Right atrium auricular region (tissue), 2 donors: ENCODE results near the gene RFPL1. TPM values are rescaled to one million over a fixed set of nuclear protein-coding genes. Genes with fewer than 3 reads are reported as not detected.
A peak's percentile ranks its signal among the peaks of the same experiment; 100 is the strongest.

Experiments used
- DNase-seq: peaks from one replicate; pipeline ENCODE4 v3.0.0-alpha.2; 2019; ENCODE audit warnings: low spot score
- H3K27ac ChIP-seq, 2 donors: fragments of 200-600 bp; sonication (generic); 1 replicate in 1 of 2; 2 replicates in 1 of 2; pipeline ENCODE4 v1.5.1; 2016 to 2019
- H3K27me3 ChIP-seq, 2 donors: fragments of 200-600 bp; sonication (generic); one replicate each; pipeline versions ENCODE4 v1.5.1 to v1.6.0; 2017 to 2019
- H3K36me3 ChIP-seq: fragments of 200-600 bp; sonication (generic); one replicate; pipeline ENCODE4 v1.5.1; 2016
- H3K4me1 ChIP-seq, 2 donors: fragments of 200-600 bp; sonication (generic); one replicate each; pipeline versions ENCODE4 v1.5.1 to v1.6.0; 2017 to 2019
- H3K4me3 ChIP-seq, 2 donors: fragments of 200-600 bp; sonication (generic); 1 replicate in 1 of 2; 2 replicates in 1 of 2; pipeline ENCODE4 v1.5.1; 2017 to 2019; ENCODE audit warnings: mild to moderate bottlenecking in 1 of 2, moderate library complexity in 1 of 2
- H3K9me3 ChIP-seq, 2 donors: fragments of 200-600 bp; sonication (generic); one replicate each; pipeline ENCODE4 v1.5.1; 2019
- CTCF ChIP-seq, 2 donors: fragments of 200-600 bp; sonication (generic); IDR thresholded peaks; one replicate each; pipeline ENCODE4 v1.5.1; 2019; ENCODE audit warnings: antibody characterized with exemption in 2 of 2
- total RNA-seq, 2 donors: library from RNA; depleted of rRNA; stranded (reverse); fragments of >200 nt; gene quantifications; one replicate each; pipeline ENCODE4 v1.1.0, GENCODE V29; 2016

The RFPL1 gene
- total RNA-seq, 2 donors from 2014 or later = not detected

DNA sequence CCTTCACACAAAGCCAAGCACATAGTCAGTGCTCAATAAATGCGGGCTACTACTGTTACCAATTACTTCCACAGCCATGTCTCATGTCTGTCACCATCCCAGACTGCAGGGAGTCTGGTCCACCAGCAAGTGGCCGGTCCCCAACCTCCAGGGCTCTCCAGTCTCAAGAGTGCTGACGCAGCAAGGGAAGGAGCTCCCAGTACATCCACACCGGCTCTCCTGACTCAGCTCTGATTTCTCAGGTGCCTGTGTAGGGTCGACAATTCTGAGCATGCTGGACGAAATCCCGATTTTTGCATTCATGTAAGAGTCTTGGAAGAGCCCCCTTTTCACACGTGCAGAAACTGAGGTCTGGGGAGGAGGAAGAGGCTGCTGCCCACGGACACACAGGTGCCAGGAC lies 31.4 kb downstream of the RFPL1 start:
- H3K36me3 ChIP-seq = no peaks in the 10 kb centered on the region
- H3K27ac ChIP-seq = no peak overlapping the region
- no peak for TF ChIP-seq CTCF (IDR thresholded peaks at IDR 0.05)
- no peaks in the 10 kb centered on the region for H3K9me3 ChIP-seq
- no peak for DNase-seq
- peaks cover 0 to 9% of the 10 kb centered on the region in 2 donors for H3K27me3 ChIP-seq
- H3K4me1 ChIP-seq = peaks cover 0 to 11% of the 10 kb centered on the region in 2 donors
- no peak overlapping the region for H3K4me3 ChIP-seq

DNA sequence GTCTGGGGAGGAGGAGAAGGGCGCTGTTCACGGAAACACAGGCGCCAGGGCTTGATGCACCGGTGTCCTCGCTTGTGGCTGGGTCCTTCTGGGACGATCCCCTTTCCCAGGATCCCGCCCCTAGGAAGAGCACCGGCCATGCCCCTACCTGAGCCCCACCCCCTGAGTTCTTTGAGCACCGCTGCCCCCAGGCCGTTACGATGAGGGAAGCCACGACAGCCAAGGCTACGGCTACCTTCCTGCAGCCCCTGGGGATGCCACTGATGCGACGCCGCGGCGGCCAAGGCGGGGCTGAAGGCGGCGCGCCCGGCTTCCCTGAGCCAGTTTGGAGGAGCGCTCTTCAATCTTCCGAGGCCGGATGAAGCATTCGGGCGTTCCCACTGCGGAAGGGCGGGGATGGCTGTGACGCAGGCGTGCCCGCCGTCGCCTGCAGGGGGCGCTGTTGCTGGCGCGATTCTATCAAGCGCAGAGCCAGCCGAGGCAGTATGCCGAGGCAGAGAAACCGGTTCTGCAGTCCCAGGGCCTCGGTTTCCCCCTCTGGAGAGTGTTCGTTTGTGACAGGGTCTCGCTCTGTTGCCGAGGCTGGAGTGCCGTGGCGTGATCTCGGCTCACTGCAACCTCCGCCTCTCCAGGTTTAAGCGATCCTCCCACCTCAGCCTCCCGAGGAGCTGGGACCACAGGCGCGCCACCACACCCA lies 31.9 kb downstream of the RFPL1 start:
- peak overlapping the region in 1 of 2 donors; percentile 33 for H3K4me3 ChIP-seq
- H3K9me3 ChIP-seq = no peaks in the 10 kb centered on the region
- H3K27ac ChIP-seq = no peak overlapping the region
- H3K27me3 ChIP-seq = peaks cover 0 to 9% of the 10 kb centered on the region in 2 donors
- H3K4me1 ChIP-seq = peaks cover 0 to 11% of the 10 kb centered on the region in 2 donors
- TF ChIP-seq CTCF (IDR thresholded peaks at IDR 0.05) = peak; percentile 79 to 87
- no peaks in the 10 kb centered on the region for H3K36me3 ChIP-seq
- DNase-seq = peak; percentile 68

DNA sequence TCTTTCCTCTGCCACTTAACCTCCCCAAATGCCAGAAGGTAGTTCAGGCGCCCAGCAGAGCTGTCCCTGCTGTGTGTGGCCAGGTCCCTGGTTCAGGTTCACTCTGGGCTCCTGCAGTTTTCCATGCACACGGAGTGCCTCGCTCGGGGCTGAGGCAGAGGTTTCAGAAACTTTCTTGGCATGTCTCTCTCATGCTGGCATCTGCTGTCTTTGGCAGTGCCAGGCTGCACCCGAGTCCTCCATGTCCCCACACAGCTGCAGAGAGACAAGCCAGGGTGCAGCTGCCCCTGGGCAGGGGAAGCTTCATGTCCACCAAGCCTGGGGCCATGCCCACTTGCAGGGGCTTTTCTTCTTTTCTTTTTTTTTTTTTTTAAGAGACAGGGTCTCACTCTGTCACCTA lies 34.6 kb downstream of the RFPL1 start:
- H3K36me3 ChIP-seq = no peaks in the 10 kb centered on the region
- no peak for DNase-seq

GRCh38 chr22:29475550-29475949 lies 37.2 kb downstream of the RFPL1 start:
- H3K36me3 ChIP-seq = no peaks in the 10 kb centered on the region
- no peak overlapping the region for H3K27ac ChIP-seq
- no peak overlapping the region for H3K4me3 ChIP-seq
- peaks cover 0 to 13% of the 10 kb centered on the region in 2 donors for H3K4me1 ChIP-seq
- no peak for DNase-seq
- peaks cover 11 to 15% of the 10 kb centered on the region in 2 donors for H3K27me3 ChIP-seq
- TF ChIP-seq CTCF (IDR thresholded peaks at IDR 0.05) = no peak
- H3K9me3 ChIP-seq = no peaks in the 10 kb centered on the region

More for the DNA sequence above, 34.6 kb downstream of the RFPL1 start:
- H3K27me3 ChIP-seq = peaks cover 0 to 9% of the 10 kb centered on the region in 2 donors
- H3K4me1 ChIP-seq = peaks cover 0 to 11% of the 10 kb centered on the region in 2 donors
- H3K9me3 ChIP-seq = no peaks in the 10 kb centered on the region
- no peak for TF ChIP-seq CTCF (IDR thresholded peaks at IDR 0.05)
- no peak overlapping the region for H3K27ac ChIP-seq
- no peak overlapping the region for H3K4me3 ChIP-seq

GRCh38 chr22:29476116-29476515 lies 37.7 kb downstream of the RFPL1 start:
- no peaks in the 10 kb centered on the region for H3K9me3 ChIP-seq
- H3K36me3 ChIP-seq = no peaks in the 10 kb centered on the region
- H3K27me3 ChIP-seq = peaks cover 12 to 20% of the 10 kb centered on the region in 2 donors

More at GRCh38 chr22:29476116-29476515, 37.7 kb downstream of the RFPL1 start:
- no peak overlapping the region for H3K27ac ChIP-seq
- peaks cover 0 to 15% of the 10 kb centered on the region in 2 donors for H3K4me1 ChIP-seq
- H3K4me3 ChIP-seq = no peak overlapping the region
- TF ChIP-seq CTCF (IDR thresholded peaks at IDR 0.05) = no peak
- DNase-seq = no peak
